Right lobe of liver (tissue), 4 donors: ENCODE data around the gene TEPSIN.

Experiments used
- CTCF ChIP-seq, 4 donors: fragments of 200-600 bp in 3 of 4; fragments of 450-650 bp in 1 of 4; IDR thresholded peaks; one replicate each; pipeline versions ENCODE4 v1.5.1 to v1.8.0; 2016 to 2022; ENCODE audit warnings: antibody characterized with exemption in 4 of 4, mild to moderate bottlenecking in 2 of 4
- POLR2A ChIP-seq: fragments of 450-650 bp; IDR thresholded peaks from one replicate; pipeline ENCODE4 v1.6.1; 2017; ENCODE audit warnings: antibody characterized with exemption, mild to moderate bottlenecking
- donor health status: DM: no; HTN: no; CAD: no.
- donor health status: DM: no; HTN: no; CAD: no.
- donor health status: DM: no; HTN: yes; CAD: no.

GRCh38 chr17:81241203-81241602, 2.3 kb upstream of the TEPSIN start:
- no peak for TF ChIP-seq POLR2A
- TF ChIP-seq CTCF (IDR thresholded peaks at IDR 0.05): no peak
